NCI-H345 (cell line): ENCODE measurements around the gene CREB5.

Source experiments
- DNase-seq: peaks from one replicate; lab custom pipeline; 2025; lab: John Stamatoyannopoulos, UW

Gene CREB5

GRCh38 chr7:28516390-28517172, 104.3 kb downstream of the CREB5 start:
- no peak for DNase-seq

GRCh38 chr7:28517206-28517605, 104.9 kb downstream of the CREB5 start:
- no peak for DNase-seq

GRCh38 chr7:28517606-28518005, 105.3 kb downstream of the CREB5 start:
- no peak for DNase-seq

- no peak for DNase-seq
These were observed 108.0 kb downstream of the CREB5 start for GRCh38 chr7:28520074-28521015.

- no peak for DNase-seq
These were observed 112.7 kb downstream of the CREB5 start for GRCh38 chr7:28524978-28525377.

GRCh38 chr7:28528899-28529298, 116.6 kb downstream of the CREB5 start:
- DNase-seq, result no peak

- no peak for DNase-seq
These were observed 117.4 kb downstream of the CREB5 start for GRCh38 chr7:28529755-28530154.

GRCh38 chr7:28530175-28530802, 118.0 kb downstream of the CREB5 start:
- no peak for DNase-seq

- no peak for DNase-seq
These were observed 118.5 kb downstream of the CREB5 start for GRCh38 chr7:28530803-28531175.

- DNase-seq, result no peak
These were observed 119.0 kb downstream of the CREB5 start for GRCh38 chr7:28531291-28531690.

- no peak for DNase-seq
These were observed 119.9 kb downstream of the CREB5 start for GRCh38 chr7:28532181-28532580.

- DNase-seq, result no peak
These were observed 120.9 kb downstream of the CREB5 start for GRCh38 chr7:28533267-28533666.

- DNase-seq, result no peak
These were observed 121.6 kb downstream of the CREB5 start for GRCh38 chr7:28533731-28534531.

GRCh38 chr7:28536259-28536658, 123.9 kb downstream of the CREB5 start:
- DNase-seq, result no peak

- DNase-seq, result no peak
These were observed 127.1 kb downstream of the CREB5 start for GRCh38 chr7:28539289-28539981.

GRCh38 chr7:28542410-28542809, 130.1 kb downstream of the CREB5 start:
- no peak for DNase-seq

GRCh38 chr7:28544453-28545117, 132.3 kb downstream of the CREB5 start:
- no peak for DNase-seq

GRCh38 chr7:28546067-28546466, 133.7 kb downstream of the CREB5 start:
- DNase-seq, result no peak

GRCh38 chr7:28547115-28547514, 134.8 kb downstream of the CREB5 start:
- DNase-seq, result no peak

GRCh38 chr7:28548416-28548815, 136.1 kb downstream of the CREB5 start:
- DNase-seq, result no peak

- no peak for DNase-seq
These were observed 137.7 kb downstream of the CREB5 start for GRCh38 chr7:28549998-28550397.
